Psoas muscle (tissue), 8 donors: ENCODE measurements around the gene PIPOX. TPM values are rescaled to one million over a fixed set of nuclear protein-coding genes. Genes with fewer than 3 reads are reported as not detected.

Experiments
- ATAC-seq, 4 donors: fragments of 200-7000 bp; cut with Tn5 transposase; one replicate each; pipeline ENCODE4 v1.9.1; 2020; ENCODE audit warnings: moderate library complexity in 3 of 4, mild to moderate bottlenecking in 2 of 4
- DNase-seq, 2 donors: peaks; one replicate each; pipeline ENCODE4 v3.0.0-alpha.2; 2020
- H3K27ac ChIP-seq: fragments of 200-600 bp; one replicate; pipeline ENCODE4 v1.8.0; 2022
- H3K27me3 ChIP-seq, 3 donors: fragments of 200-600 bp in 1 of 3; one replicate each; pipeline versions ENCODE4 v1.6.1 to v1.8.0; 2013 to 2022; ENCODE audit warnings: low read length in 2 of 3, mild to moderate bottlenecking in 2 of 3, moderate library complexity in 1 of 3; ENCODE audit not compliant: insufficient read depth in 3 of 3
- H3K36me3 ChIP-seq, 2 donors: fragments of 200-600 bp in 1 of 2; one replicate each; pipeline versions ENCODE4 v1.6.1 to v1.8.0; 2013 to 2022; ENCODE audit warnings: low read depth in 1 of 2, mild to moderate bottlenecking in 1 of 2, moderate library complexity in 1 of 2; ENCODE audit not compliant: insufficient read depth in 1 of 2
- H3K4me1 ChIP-seq: fragments of 200-600 bp; one replicate; pipeline ENCODE4 v1.8.0; 2022
- H3K4me3 ChIP-seq: fragments of 200-600 bp; one replicate; pipeline ENCODE4 v1.8.0; 2022; ENCODE audit warnings: mild to moderate bottlenecking
- H3K9me3 ChIP-seq: fragments of 200-600 bp; one replicate; pipeline ENCODE4 v1.8.0; 2022
- WGBS, 3 donors: extraction: QIAGEN DNeasy Blood & Tissue Kit; methylation state at CpG; one replicate each; pipeline versions ENCODE4 v1.1.6 to v1.1.7; 2013; 5-methylcytosine and 5-hydroxymethylcytosine counted together
- intact Hi-C, 2 donors: fragments of 100-400 bp; cut with DNase I; formaldehyde crosslinking; loops; one replicate each; pipeline versions ENCODE4 v1.11.0 to v1.14.2; 2022
- polyA plus RNA-seq, 3 donors: library from polyadenylated mRNA; stranded (reverse); fragments of 200-250 nt; gene quantifications; one replicate each; pipeline ENCODE4 v1.2.3, GENCODE V29; 2013
- total RNA-seq, 4 donors: library from RNA; stranded (reverse); fragmentation: NEBNext Ultra II Directional in 2 of 4; extraction: Animal tissue kit (Norgen Biotek cat#: 25700) in 2 of 4; gene quantifications; one replicate each; pipeline versions ENCODE4 v1.2.1 to v1.2.4, GENCODE V29; 2021 to 2023
- TF ChIP-seq, protein P1 (sequence below): fragments of 200-600 bp; IDR thresholded peaks from one replicate; pipeline ENCODE4 v1.8.0; 2022; ENCODE audit warnings: antibody characterized with exemption
- donor health status: healthy with polysubstance abuse.
- donor health status: DM: no; HTN: no; CAD: no; lungs with moderate emphysema.
- donor health status: Bipolar disorder and iron deficiency.
- donor health status: healthy.
- donor health status: DM: yes; HTN: yes; CAD: no.
- donor health status: DM: no; HTN: no; CAD: no.
- donor health status: DM: no; HTN: no; CAD: no.
- donor health status: DM: yes; HTN: yes; CAD: no.

The PIPOX gene
- total and polyA plus RNA-seq, 7 donors = 0.17 to 3.6 (median 0.63) TPM; not detected in 1

DNA sequence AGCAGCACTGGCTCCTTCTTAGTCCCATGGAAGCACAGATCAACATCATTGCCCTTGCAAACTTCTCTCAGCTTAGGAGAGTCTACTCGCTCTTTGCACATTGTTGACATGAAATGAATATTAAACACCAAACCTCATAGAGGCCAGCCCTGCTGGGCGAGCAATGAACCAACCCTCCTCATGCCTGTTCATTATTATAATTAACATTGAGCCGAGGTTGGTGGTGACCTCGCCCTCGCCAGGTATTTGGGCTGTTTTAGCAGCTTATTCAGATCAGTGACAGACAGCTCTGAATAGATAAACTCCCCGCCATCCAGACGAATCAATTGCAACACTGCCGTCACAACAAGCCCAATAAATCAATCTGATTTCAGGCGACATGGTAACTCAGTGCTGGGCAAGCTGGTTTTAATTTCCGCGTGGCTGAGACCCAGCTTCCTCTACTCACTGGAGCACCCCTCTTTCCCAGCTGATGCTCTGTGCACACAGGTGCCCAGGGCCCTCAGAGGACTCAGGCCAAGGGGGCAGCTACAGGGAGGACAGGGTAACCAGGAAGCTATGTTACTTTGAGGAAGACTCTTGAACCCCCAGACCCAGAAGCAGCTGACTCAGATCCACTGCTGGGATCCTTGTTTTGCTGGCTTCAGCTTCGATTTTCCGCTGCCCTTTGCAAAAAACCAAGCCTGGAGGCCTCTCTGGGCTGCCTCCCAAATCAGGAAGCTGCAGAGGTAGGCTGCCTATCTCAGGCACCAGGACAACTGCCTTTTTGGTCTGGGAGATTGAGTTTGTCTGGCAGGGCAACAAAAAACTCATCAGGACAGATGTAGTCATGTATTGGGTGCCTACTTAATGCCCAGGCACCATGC, 26.4 kb upstream of the PIPOX start:
- DNase-seq = no peak
- intact Hi-C loops = no loop called here
- Histone ChIP-seq H3K36me3 (no peaks in the 10 kb centered on the region), H3K9me3 (no peaks in the 10 kb centered on the region), H3K4me3 (no peak overlapping the region), H3K27ac (no peak overlapping the region), H3K27me3 (peaks cover 0 to 45% (median 15%) of the 10 kb centered on the region in 3 donors), H3K4me1 (no peaks in the 10 kb centered on the region)
- ATAC-seq = no peak
- 49 to 57% (median 55%) methylated on average over 13 of the region's 13 CpGs for WGBS, 3 donors
- TF ChIP-seq, protein P1, sequence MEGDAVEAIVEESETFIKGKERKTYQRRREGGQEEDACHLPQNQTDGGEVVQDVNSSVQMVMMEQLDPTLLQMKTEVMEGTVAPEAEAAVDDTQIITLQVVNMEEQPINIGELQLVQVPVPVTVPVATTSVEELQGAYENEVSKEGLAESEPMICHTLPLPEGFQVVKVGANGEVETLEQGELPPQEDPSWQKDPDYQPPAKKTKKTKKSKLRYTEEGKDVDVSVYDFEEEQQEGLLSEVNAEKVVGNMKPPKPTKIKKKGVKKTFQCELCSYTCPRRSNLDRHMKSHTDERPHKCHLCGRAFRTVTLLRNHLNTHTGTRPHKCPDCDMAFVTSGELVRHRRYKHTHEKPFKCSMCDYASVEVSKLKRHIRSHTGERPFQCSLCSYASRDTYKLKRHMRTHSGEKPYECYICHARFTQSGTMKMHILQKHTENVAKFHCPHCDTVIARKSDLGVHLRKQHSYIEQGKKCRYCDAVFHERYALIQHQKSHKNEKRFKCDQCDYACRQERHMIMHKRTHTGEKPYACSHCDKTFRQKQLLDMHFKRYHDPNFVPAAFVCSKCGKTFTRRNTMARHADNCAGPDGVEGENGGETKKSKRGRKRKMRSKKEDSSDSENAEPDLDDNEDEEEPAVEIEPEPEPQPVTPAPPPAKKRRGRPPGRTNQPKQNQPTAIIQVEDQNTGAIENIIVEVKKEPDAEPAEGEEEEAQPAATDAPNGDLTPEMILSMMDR = no peak

DNA sequence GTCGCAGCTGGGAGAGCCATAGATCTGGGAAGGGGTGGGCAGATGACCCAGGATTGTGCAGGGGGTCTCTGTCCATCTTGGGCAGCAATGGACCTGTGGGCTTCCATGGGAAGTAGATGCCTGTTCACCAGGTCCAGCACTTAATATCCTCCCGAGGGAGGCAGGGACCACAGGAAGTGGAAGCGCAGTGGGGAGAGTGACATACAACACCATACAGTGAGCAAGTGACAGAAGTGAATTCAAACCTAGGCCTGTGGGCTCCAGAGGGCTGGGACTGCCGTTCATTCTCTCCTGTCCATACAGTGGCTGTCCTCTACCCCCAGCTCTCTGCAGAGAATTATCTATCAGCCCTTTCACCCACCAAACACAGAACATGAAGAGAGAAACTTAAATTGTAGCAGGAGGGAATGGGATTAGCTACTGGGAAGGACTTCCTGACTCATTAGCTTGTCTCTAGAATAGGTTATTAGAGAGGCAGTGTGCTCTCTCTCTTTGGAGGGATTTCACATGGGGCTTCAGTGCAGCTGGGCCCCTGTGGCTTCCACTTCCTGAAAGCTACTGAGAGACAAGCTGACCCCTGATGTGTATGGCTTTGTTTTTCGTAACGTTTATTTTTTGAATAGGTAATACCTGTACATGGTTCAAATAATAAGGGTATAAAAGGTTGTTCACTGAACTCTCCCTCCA, 24.0 kb upstream of the PIPOX start:
- no peaks in the 10 kb centered on the region for H3K36me3 ChIP-seq
- H3K4me1 ChIP-seq = no peaks in the 10 kb centered on the region
- ATAC-seq (no peak), DNase-seq (no peak)
- H3K27ac ChIP-seq = no peak overlapping the region
- 29 to 40% (median 37%) methylated on average over 6 of the region's 6 CpGs for WGBS, 3 donors
- TF ChIP-seq, protein P1 = no peak
- no peaks in the 10 kb centered on the region for H3K9me3 ChIP-seq
- no peak overlapping the region for H3K4me3 ChIP-seq
- intact Hi-C loops = no loop called here
- H3K27me3 ChIP-seq = peaks cover 0 to 45% (median 15%) of the 10 kb centered on the region in 3 donors

DNA sequence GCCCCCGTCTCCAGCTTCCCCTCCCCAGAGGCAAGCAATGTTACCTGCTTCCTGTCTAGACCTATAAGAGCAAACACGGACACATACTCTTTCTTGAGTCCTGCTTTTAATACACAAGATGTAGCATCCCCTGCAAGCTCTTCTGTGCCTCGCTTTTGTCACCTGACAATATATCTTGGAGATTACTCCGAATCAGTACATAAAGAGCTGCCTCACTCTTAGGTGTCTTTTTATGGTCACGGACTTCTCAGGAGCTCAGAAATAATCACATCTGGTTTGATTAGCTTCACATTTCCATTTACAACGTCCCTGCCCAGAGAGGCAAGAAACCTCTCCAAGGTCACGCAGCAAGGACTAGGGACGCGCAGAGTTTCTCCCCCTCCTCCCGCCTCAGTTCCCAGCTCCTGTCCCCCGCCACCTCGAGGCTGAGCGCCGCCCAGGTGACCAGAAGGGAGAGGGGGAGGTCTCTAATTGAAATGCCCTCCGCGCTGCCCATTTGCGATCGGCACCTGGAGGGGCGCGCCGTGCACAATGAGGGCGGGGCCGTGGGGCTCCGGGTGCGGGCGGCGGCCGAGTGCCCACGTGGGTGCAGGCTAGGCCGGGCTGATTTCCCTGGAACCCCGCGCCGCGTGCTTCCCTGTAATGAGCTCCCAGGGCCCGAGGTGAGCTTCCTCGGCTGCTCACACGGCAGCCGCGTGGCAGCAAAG, 23.3 kb upstream of the PIPOX start:
- DNase-seq = no peak
- no peak overlapping the region for H3K27ac ChIP-seq
- no peaks in the 10 kb centered on the region for H3K36me3 ChIP-seq
- H3K4me3 ChIP-seq = no peak overlapping the region
- ATAC-seq = no peak
- H3K27me3 ChIP-seq = peaks cover 0 to 45% (median 15%) of the 10 kb centered on the region in 3 donors
- intact Hi-C loops = no loop called here
- no peaks in the 10 kb centered on the region for H3K4me1 ChIP-seq
- 7 to 11% (median 9%) methylated on average over 36 to 39 of the region's 39 CpGs for WGBS, 3 donors
- TF ChIP-seq, protein P1 = no peak
- no peaks in the 10 kb centered on the region for H3K9me3 ChIP-seq

DNA sequence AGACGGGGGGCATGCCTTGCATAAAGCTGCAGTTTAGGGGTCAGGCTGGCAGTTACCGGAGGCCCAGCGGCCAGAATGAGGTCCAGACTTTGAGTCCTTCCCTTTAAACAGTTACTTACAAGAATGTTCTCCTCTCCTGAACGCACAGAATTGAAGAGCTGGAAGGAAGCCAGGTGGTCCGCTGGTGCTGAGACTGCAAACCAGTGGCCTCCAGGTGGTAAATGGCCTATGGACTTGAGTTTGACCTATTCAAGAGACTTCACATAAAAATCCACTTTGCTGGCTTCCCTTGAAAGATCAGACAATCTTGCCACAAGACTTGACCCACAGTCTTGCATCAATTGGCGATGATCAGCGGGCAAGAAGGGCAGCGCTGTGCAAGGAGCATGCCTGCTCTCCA, 22.4 kb upstream of the PIPOX start:
- WGBS, 3 donors = 68 to 71% (median 70%) methylated on average over 8 of the region's 8 CpGs
- no peaks in the 10 kb centered on the region for H3K9me3 ChIP-seq
- TF ChIP-seq, protein P1 = no peak
- peaks cover 0 to 49% (median 15%) of the 10 kb centered on the region in 3 donors for H3K27me3 ChIP-seq
- no peak for ATAC-seq
- DNase-seq = no peak
- no peak overlapping the region for H3K4me3 ChIP-seq
- intact Hi-C loops = no loop called here
- H3K27ac ChIP-seq = no peak overlapping the region
- no peaks in the 10 kb centered on the region for H3K4me1 ChIP-seq
- H3K36me3 ChIP-seq = no peaks in the 10 kb centered on the region
